ENCODE data around the gene AJAP1.

DNA sequence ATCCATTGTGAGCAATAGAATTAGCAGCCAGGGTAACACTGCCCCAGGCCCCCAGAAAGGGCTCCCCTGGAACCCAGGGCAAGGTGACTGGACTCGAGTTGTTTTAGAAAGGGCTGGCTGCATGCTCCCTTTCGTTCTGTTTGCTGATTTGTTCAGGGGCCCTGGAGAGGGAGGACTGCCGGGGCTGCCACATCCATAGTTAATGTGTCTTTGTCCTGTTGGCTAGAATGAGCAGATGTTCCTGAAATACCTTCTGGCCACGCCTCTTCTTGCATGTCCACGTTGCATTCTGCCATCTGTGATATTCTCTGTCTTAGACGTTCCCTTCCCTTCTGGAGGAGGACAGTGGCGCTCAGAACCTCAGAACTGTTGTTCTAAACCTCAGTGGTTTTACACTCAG is 118.8 kb downstream of the AJAP1 start:
- TF ChIP-seq POLR2A (IDR thresholded peaks at IDR 0.05; ENCODE audit: low read length), result no peak
- TF ChIP-seq GATA1 (IDR thresholded peaks at IDR 0.05; ENCODE audit: low read depth, low read length), result no peak
